Smooth muscle cell (in vitro differentiated cells): ENCODE results near the gene ARL2. TPM values are rescaled to one million over a fixed set of nuclear protein-coding genes. Genes with fewer than 3 reads are reported as not detected.

Experiments
- DNase-seq: peaks from one replicate; lab custom pipeline; 2025; ENCODE audit not compliant: unreplicated experiment; lab: John Stamatoyannopoulos, UW
- H2AFZ ChIP-seq: fragments of 200-600 bp; sonication (generic); 2 replicates; pipeline ENCODE4 v1.6.0; 2016; ENCODE audit warnings: antibody characterized with exemption, low read depth, mild to moderate bottlenecking
- H3F3A ChIP-seq: fragments of 200-600 bp; sonication (generic); 2 replicates; pipeline ENCODE4 v1.6.0; 2017; ENCODE audit warnings: antibody characterized with exemption, low read depth
- H3K27ac ChIP-seq: fragments of 200-600 bp; sonication (generic); 2 replicates; pipeline ENCODE4 v1.5.1; 2016; ENCODE audit warnings: low read depth, mild to moderate bottlenecking
- H3K27me3 ChIP-seq: fragments of 200-600 bp; sonication (generic); 2 replicates; pipeline ENCODE4 v1.6.1; 2016; ENCODE audit warnings: low read depth, mild to moderate bottlenecking
- H3K36me3 ChIP-seq: fragments of 200-600 bp; sonication (generic); 2 replicates; pipeline ENCODE4 v1.5.1; 2016; ENCODE audit warnings: low read depth
- H3K4me1 ChIP-seq: fragments of 200-600 bp; sonication (generic); 2 replicates; pipeline ENCODE4 v1.5.1; 2016; ENCODE audit warnings: low read depth
- H3K4me2 ChIP-seq: fragments of 200-600 bp; sonication (generic); 2 replicates; pipeline ENCODE4 v1.6.0; 2016; ENCODE audit warnings: mild to moderate bottlenecking
- H3K4me3 ChIP-seq: fragments of 200-600 bp; sonication (generic); 2 replicates; pipeline ENCODE4 v1.5.1; 2016; ENCODE audit warnings: mild to moderate bottlenecking
- H3K79me2 ChIP-seq: fragments of 200-600 bp; sonication (generic); 2 replicates; pipeline ENCODE4 v1.6.0; 2016; ENCODE audit warnings: low read depth, mild to moderate bottlenecking
- H3K9ac ChIP-seq: fragments of 200-600 bp; sonication (generic); 2 replicates; pipeline ENCODE4 v1.6.0; 2016; ENCODE audit warnings: low read depth
- H3K9me3 ChIP-seq: fragments of 200-600 bp; sonication (generic); replicated peaks from 2 replicates; pipeline ENCODE4 v1.5.1; 2016; ENCODE audit warnings: low read depth
- H4K20me1 ChIP-seq: fragments of 200-600 bp; sonication (generic); 2 replicates; pipeline ENCODE4 v1.6.0; 2016; ENCODE audit warnings: low read depth
- CTCF ChIP-seq: fragments of 200-600 bp; sonication (generic); IDR thresholded peaks from 2 replicates; pipeline ENCODE4 v1.5.1; 2017; ENCODE audit warnings: borderline replicate concordance, mild to moderate bottlenecking, antibody characterized with exemption; ENCODE audit not compliant: insufficient read depth, poor library complexity, severe bottlenecking
- WGBS: methylation state at CpG from one replicate; pipeline ENCODE4 v1.1.7; 2016; ENCODE audit warnings: low lambda C conversion rate; 5-methylcytosine and 5-hydroxymethylcytosine counted together
- polyA plus RNA-seq: library from polyadenylated mRNA; unstranded; fragments of >200 nt; fragmentation: Nextera tagmentation; extraction: Ambion mirVana; gene quantifications from 2 replicates; pipeline ENCODE4 v1.2.1, GENCODE V29; 2016
- total RNA-seq: library from RNA; depleted of rRNA; stranded (reverse); fragments of >200 nt; gene quantifications from 2 replicates; pipeline ENCODE4 v1.2.3, GENCODE V29; 2014

Gene ARL2
- total and polyA plus RNA-seq, 2 experiments from 2014 or later: 83.3 to 122 TPM

DNA sequence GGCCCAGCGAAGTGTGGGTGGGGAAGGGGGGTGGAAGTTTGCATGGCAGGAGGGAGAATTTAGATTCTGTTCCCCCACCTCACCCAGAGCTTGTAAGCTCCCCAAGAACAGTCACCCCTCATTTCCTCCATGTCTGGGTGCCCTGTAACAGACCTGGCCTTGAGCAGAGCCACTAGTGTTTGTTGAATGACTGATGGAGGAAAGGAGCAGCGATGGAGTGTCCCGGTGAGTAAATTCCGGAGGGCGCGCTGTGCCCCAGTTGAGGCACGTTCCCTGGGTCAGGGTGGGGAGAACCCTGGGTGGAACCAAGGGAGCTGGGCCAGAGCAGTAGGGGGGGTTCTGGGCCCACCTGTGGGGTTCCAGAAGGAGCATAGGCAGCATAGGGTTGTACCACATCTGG is 43.6 kb downstream of the ARL2 start:
- 92% methylated on average over 7 of the region's 7 CpGs for WGBS
- H3F3A ChIP-seq: no peaks in the 10 kb centered on the region
- H3K27me3 ChIP-seq: no peaks in the 10 kb centered on the region
- TF ChIP-seq CTCF: no peak
- H4K20me1 ChIP-seq: no peaks in the 10 kb centered on the region
- H3K9me3 ChIP-seq: no peaks in the 10 kb centered on the region
- H3K4me1 ChIP-seq: no peaks in the 10 kb centered on the region
- no peaks in the 10 kb centered on the region for H3K79me2 ChIP-seq
- H3K4me3 ChIP-seq: no peak overlapping the region
- no peak overlapping the region for H2AFZ ChIP-seq
- no peak overlapping the region for H3K9ac ChIP-seq
- H3K27ac ChIP-seq: no peak overlapping the region
- H3K4me2 ChIP-seq: no peak overlapping the region
- no peaks in the 10 kb centered on the region for H3K36me3 ChIP-seq
- no peak for DNase-seq

GRCh38 chr11:65058012-65058411 is 44.1 kb downstream of the ARL2 start:
- no peak for DNase-seq
- no peaks in the 10 kb centered on the region for H3K9me3 ChIP-seq
- H3K4me2 ChIP-seq: no peak overlapping the region
- no peaks in the 10 kb centered on the region for H3K36me3 ChIP-seq
- no peaks in the 10 kb centered on the region for H3F3A ChIP-seq
- 90% methylated on average over 4 of the region's 13 CpGs for WGBS
- H3K4me1 ChIP-seq: no peaks in the 10 kb centered on the region
- no peak overlapping the region for H2AFZ ChIP-seq
- H3K27ac ChIP-seq: no peak overlapping the region
- no peaks in the 10 kb centered on the region for H3K27me3 ChIP-seq
- no peaks in the 10 kb centered on the region for H3K79me2 ChIP-seq
- H3K4me3 ChIP-seq: no peak overlapping the region
- no peak for TF ChIP-seq CTCF
- H4K20me1 ChIP-seq: no peaks in the 10 kb centered on the region
- no peak overlapping the region for H3K9ac ChIP-seq

DNA sequence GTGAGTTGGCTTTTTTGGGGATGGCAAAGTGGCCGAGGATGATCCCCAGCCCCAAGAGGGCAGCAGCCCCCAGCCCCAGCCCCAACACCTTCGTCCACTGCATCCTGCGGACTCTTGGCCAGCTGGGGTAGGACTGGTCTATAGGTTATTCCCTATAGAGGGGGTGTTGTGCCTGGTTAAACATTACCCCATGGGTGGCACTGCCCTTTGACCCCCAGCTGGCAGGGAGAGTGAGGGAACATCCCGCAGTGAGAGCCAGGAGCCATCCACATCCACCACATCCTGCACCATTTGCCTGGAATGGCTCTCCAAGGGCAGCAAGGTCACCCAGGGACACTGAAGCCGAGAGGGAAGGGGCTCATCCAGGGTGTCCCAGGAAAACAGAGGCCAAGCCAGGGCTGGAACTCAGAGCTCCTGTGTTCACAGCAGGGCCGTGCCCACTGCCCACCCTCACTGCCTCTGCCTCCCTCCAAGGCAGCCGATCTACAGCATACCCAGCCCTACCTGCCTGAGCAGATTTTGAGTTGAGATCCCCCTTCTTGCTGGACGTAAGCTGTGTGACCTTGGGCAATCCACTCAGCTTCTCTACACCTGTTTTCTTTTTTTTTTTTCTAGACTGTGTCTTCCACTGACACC is 44.6 kb downstream of the ARL2 start, which contains the start of gene NAALADL1:
TSS of gene NAALADL1 (minus strand) at position 135 of the 636 bp plus-strand sequence. CDS start at position 103, 32 bp downstream.
- no peak for DNase-seq
- 89% methylated on average over 8 of the region's 8 CpGs for WGBS
- no peaks in the 10 kb centered on the region for H4K20me1 ChIP-seq

More for the DNA sequence above, 44.6 kb downstream of the ARL2 start, which contains the start of gene NAALADL1:
- Histone ChIP-seq H3K79me2 (no peaks in the 10 kb centered on the region), H3F3A (no peaks in the 10 kb centered on the region), H3K27ac (no peak within 1 kb of the TSS), H2AFZ (no peak within 1 kb of the TSS), H3K4me1 (no peaks in the 10 kb centered on the region), H3K9me3 (no peaks in the 10 kb centered on the region), H3K4me2 (no peak within 1 kb of the TSS), H3K9ac (no peak within 1 kb of the TSS), H3K4me3 (no peak within 1 kb of the TSS), H3K36me3 (no peaks in the 10 kb centered on the region), H3K27me3 (no peaks in the 10 kb centered on the region)
- TF ChIP-seq CTCF: no peak
